Measurements from ENCODE around the gene CNTNAP5. TPM values are rescaled to one million over a fixed set of nuclear protein-coding genes. Genes with fewer than 3 reads are reported as not detected.

Gene CNTNAP5
- total and polyA plus RNA-seq, 2 of the 8 experiments (the other 6 are each of a cell fraction or from before 2014, with no cell fraction given): 0.11 to 0.76 TPM

DNA sequence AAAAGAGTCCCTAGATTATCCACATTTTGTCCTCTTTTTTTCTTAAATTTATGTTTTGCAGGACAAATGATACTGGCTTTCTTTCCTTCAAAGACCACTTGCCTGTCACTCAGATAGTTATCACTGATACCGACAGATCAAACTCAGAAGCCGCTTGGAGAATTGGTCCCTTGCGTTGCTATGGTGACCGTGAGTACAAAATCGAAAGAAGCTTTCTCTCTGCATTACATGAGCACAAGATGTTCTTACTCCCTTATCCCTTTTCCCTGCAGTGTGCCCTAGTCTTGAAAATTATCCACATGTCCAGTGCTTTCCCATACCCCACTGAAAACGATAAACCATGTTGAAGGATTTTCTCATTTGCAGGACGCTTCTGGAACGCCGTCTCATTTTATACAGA, 738.5 kb downstream of the CNTNAP5 start:
- no peak overlapping the region for H3K27ac ChIP-seq (ENCODE audit: low read depth, low read length)
- H3K9ac ChIP-seq (replicated peaks in 1 of 4; ENCODE audit: extremely low read depth in 1 of 4, low read depth in 3 of 4, low read length in 3 of 4): no peak overlapping the region
- no peaks in the 10 kb centered on the region for H3K4me1 ChIP-seq (replicated peaks in 1 of 4; ENCODE audit: control insufficient read depth in 3 of 4, insufficient read depth in 4 of 4, low read length in 3 of 4)
- H3K18ac ChIP-seq (ENCODE audit: extremely low read depth, low read length): no peak overlapping the region
- H3K56ac ChIP-seq (replicated peaks; ENCODE audit: insufficient read length, low read depth, low read length): no peak overlapping the region
- no peak overlapping the region for H4K91ac ChIP-seq (replicated peaks; ENCODE audit: insufficient read length, low read length)
- CTCF ChIA-PET (ENCODE audit: partially characterized antibody): interaction anchor here (1.3 kb wide), 1 partner anchor 8 kb away, joined by 5 read pairs; no protein-coding TSS in a partner anchor
- H4K20me1 ChIP-seq (replicated peaks in 1 of 2; ENCODE audit: control insufficient read depth in 1 of 2, insufficient read depth in 2 of 2, low read length in 2 of 2): no peaks in the 10 kb centered on the region
- H3K23me2 ChIP-seq (ENCODE audit: low read depth, low read length): no peaks in the 10 kb centered on the region
- no peak overlapping the region for H2BK120ac ChIP-seq (replicated peaks; ENCODE audit: low read depth, low read length)
- H2BK20ac ChIP-seq (ENCODE audit: low read length): no peak overlapping the region
- TF ChIP-seq ASH2L (IDR thresholded peaks at IDR 0.05; ENCODE audit: low read length) (no peak), RAD21 (IDR thresholded peaks at IDR 0.05 in 1 of 2, conservative IDR thresholded peaks at IDR 0.05 in 1 of 2; ENCODE audit: low read depth in 2 of 2, low read length in 2 of 2) (no peak), KDM5A (IDR thresholded peaks at IDR 0.05; ENCODE audit: low read length) (no peak), KDM4A (IDR thresholded peaks at IDR 0.05; ENCODE audit: low read depth, low read length, severe bottlenecking) (no peak), SAP30 (IDR thresholded peaks at IDR 0.05; ENCODE audit: insufficient read depth, insufficient replicate concordance, low read length) (no peak), PHF8 (conservative IDR thresholded peaks at IDR 0.05; ENCODE audit: low read depth, low read length) (no peak), EP300 (IDR thresholded peaks at IDR 0.05; ENCODE audit: borderline replicate concordance in 1 of 2, low read depth in 2 of 2, low read length in 2 of 2) (no peak), CTBP2 (IDR thresholded peaks at IDR 0.05; ENCODE audit: borderline replicate concordance, insufficient read depth, insufficient read length, low read length) (no peak), TAF1 (IDR thresholded peaks at IDR 0.05; ENCODE audit: low read depth, low read length) (no peak), YY1 (IDR thresholded peaks at IDR 0.05; ENCODE audit: low read depth, low read length) (no peak)
- TF ChIP-seq, protein P1, sequence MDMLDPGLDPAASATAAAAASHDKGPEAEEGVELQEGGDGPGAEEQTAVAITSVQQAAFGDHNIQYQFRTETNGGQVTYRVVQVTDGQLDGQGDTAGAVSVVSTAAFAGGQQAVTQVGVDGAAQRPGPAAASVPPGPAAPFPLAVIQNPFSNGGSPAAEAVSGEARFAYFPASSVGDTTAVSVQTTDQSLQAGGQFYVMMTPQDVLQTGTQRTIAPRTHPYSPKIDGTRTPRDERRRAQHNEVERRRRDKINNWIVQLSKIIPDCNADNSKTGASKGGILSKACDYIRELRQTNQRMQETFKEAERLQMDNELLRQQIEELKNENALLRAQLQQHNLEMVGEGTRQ (IDR thresholded peaks at IDR 0.05; ENCODE audit: low read length): no peak
- H3K4me2 ChIP-seq (ENCODE audit: insufficient read depth in 1 of 2, low read depth in 2 of 2, low read length in 2 of 2): no peak overlapping the region
- no peak overlapping the region for H2BK12ac ChIP-seq (ENCODE audit: low read depth, low read length)
- no peak overlapping the region for H3K14ac ChIP-seq (ENCODE audit: insufficient read length)
- H3K27me3 ChIP-seq (replicated peaks in 1 of 4; ENCODE audit: control insufficient read depth in 3 of 4, extremely low read depth in 1 of 4, insufficient read depth in 3 of 4, low read length in 3 of 4): no peaks in the 10 kb centered on the region
- no peak overlapping the region for H4K8ac ChIP-seq (ENCODE audit: extremely low read depth, insufficient read depth, low read length)
- H3K23ac ChIP-seq (ENCODE audit: insufficient read length): no peak overlapping the region
- H4K5ac ChIP-seq (ENCODE audit: insufficient read length, low read depth, low read length): no peak overlapping the region
- no peak overlapping the region for H2BK15ac ChIP-seq (ENCODE audit: low read length)
- H2BK5ac ChIP-seq (ENCODE audit: low read depth, low read length): no peak overlapping the region
- no peak overlapping the region for H2AK5ac ChIP-seq (ENCODE audit: low read depth, low read length)
- H3K79me1 ChIP-seq (ENCODE audit: low read depth, low read length): no peaks in the 10 kb centered on the region
- POLR2A ChIA-PET (ENCODE audit: partially characterized antibody): no interaction called here
- no peak overlapping the region for H3K4me3 ChIP-seq (ENCODE audit: extremely low read depth in 1 of 4, insufficient read depth in 2 of 4, low read depth in 3 of 4, low read length in 4 of 4)
- FAIRE-seq (no peak), DNase-seq (ENCODE audit: low read depth in 1 of 2, low spot score in 2 of 2) (no peak)
- H3K9me3 ChIP-seq (ENCODE audit: insufficient read depth in 2 of 2, low read depth in 1 of 2, low read length in 1 of 2): no peaks in the 10 kb centered on the region
- 97% methylated on average over 9 of the region's 9 CpGs; no CpG with 5 or more reads in 1 of the 2 experiments for WGBS, 2 experiments (ENCODE audit: extremely low coverage in 1 of 2, insufficient coverage in 1 of 2, insufficient read length in 1 of 2, insufficient replicate concordance in 2 of 2, low coverage in 1 of 2, low lambda C conversion rate in 2 of 2, missing lambda C conversion rate in 1 of 2)
- H3K36me3 ChIP-seq (ENCODE audit: control insufficient read depth in 2 of 4, insufficient read depth in 4 of 4, low read length in 3 of 4): no peaks in the 10 kb centered on the region
- no peak overlapping the region for H3K4ac ChIP-seq (replicated peaks; ENCODE audit: insufficient read length, low read depth, low read length)
- H3K79me2 ChIP-seq (ENCODE audit: control insufficient read depth in 1 of 2, insufficient read depth in 2 of 2, low read length in 2 of 2): no peaks in the 10 kb centered on the region
- no peak overlapping the region for H2AFZ ChIP-seq (ENCODE audit: low read length)

All from H1 (cell line).